HCT116 (cell line): ENCODE measurements around the gene ESYT3. TPM values are rescaled to one million over a fixed set of nuclear protein-coding genes. Genes with fewer than 3 reads are reported as not detected.

Experiments
- ATAC-seq: fragments of 200-7000 bp; cut with Tn5 transposase; 2 replicates; pipeline ENCODE4 v1.9.1; 2020; ENCODE audit warnings: mild to moderate bottlenecking, moderate library complexity
- BruUV-seq: library from RNA; stranded (reverse); fragments of 400-500 nt; replicated peaks from 2 replicates; lab custom pipeline; 2021; lab: Mats Ljungman, UMichigan
- CTCF ChIA-PET: fragments of 300-600 bp; sonication (Branson Sonifier 250); formaldehyde crosslinking; loops from one replicate; lab custom pipeline; 2021; ENCODE audit warnings: antibody characterized with exemption; lab: Charles Lee
- POLR2A ChIA-PET: fragments of 300-600, 350-600 bp; sonication (Branson Sonifier 250); formaldehyde crosslinking; loops from one replicate; lab custom pipeline; 2021; ENCODE audit warnings: antibody characterized with exemption; lab: Charles Lee
- RAD21 ChIA-PET, 2 experiments: fragments of 300-600 bp; sonication (Branson Sonifier 250); formaldehyde crosslinking; loops; one replicate each; lab custom pipeline; 2023; ENCODE audit warnings: low total read pairs in 2 of 2; ENCODE audit not compliant: uncharacterized antibody in 2 of 2, unreplicated experiment in 2 of 2, low non-redundant PET in 1 of 2; lab: Charles Lee
- DNase-seq: peaks from one replicate; pipeline ENCODE4 v3.0.0-alpha.2; 2010; ENCODE audit warnings: low read depth, low spot score
- H2AFZ ChIP-seq: fragments of 200-600 bp; shearing (Covaris generic), sonication (generic); 2 replicates; pipeline ENCODE4 v1.6.1; 2017; ENCODE audit warnings: low read depth, mixed run types, mixed read lengths, antibody characterized with exemption, low read length; ENCODE audit not compliant: poor library complexity, severe bottlenecking
- H3K27ac ChIP-seq: 2 replicates; pipeline ENCODE4 v1.5.1; 2012; ENCODE audit warnings: low read depth, low read length
- H3K27me3 ChIP-seq: fragments of 200-600 bp; sonication (generic); 2 replicates; pipeline ENCODE4 v1.6.1; 2016; ENCODE audit warnings: mixed run types, low read length, mixed read lengths; ENCODE audit not compliant: insufficient read depth
- H3K36me3 ChIP-seq, 2 experiments: fragments of 200-500 bp in 1 of 2; fragments of 200-600 bp in 1 of 2; sonication (Bioruptor generic) in 1 of 2; sonication (generic) in 1 of 2; 2 replicates each; pipeline versions ENCODE4 v1.5.1 to v1.6.1; 2014 to 2016; ENCODE audit warnings: low read length in 2 of 2, inconsistent platforms in 1 of 2, mixed read lengths in 1 of 2, mixed run types in 1 of 2; ENCODE audit not compliant: insufficient read depth in 2 of 2, control insufficient read depth in 1 of 2
- H3K4me1 ChIP-seq, 2 experiments: fragments of 200-600 bp in 1 of 2; sonication (generic) in 1 of 2; 2 replicates each; pipeline versions ENCODE4 v1.5.1 to v1.6.1; 2012 to 2017; ENCODE audit warnings: low read length in 2 of 2, inconsistent platforms in 1 of 2, mild to moderate bottlenecking in 1 of 2, mixed read lengths in 1 of 2, mixed run types in 1 of 2, moderate library complexity in 1 of 2; ENCODE audit not compliant: insufficient read depth in 2 of 2, control insufficient read depth in 1 of 2
- H3K4me2 ChIP-seq: fragments of 200-600 bp; sonication (generic); 2 replicates; pipeline ENCODE4 v1.6.1; 2017; ENCODE audit warnings: mixed run types, low read length, mixed read lengths
- H3K4me3 ChIP-seq, 2 experiments: fragments of 200-600 bp in 1 of 2; sonication (generic) in 1 of 2; replicated peaks in 1 of 2; 2 replicates each; pipeline ENCODE4 v1.5.1; 2011 to 2016; ENCODE audit warnings: low read length in 2 of 2, control low read depth in 1 of 2, low read depth in 1 of 2, mild to moderate bottlenecking in 1 of 2, mixed read lengths in 1 of 2, mixed run types in 1 of 2
- H3K79me2 ChIP-seq: fragments of 200-600 bp; sonication (generic); 2 replicates; pipeline ENCODE4 v1.6.1; 2017; ENCODE audit warnings: mild to moderate bottlenecking, mixed run types, low read length, moderate library complexity, mixed read lengths; ENCODE audit not compliant: insufficient read depth
- H3K9ac ChIP-seq: fragments of 200-600 bp; sonication (generic); 2 replicates; pipeline ENCODE4 v1.6.1; 2016; ENCODE audit warnings: low read length, mixed read lengths
- H3K9me2 ChIP-seq: fragments of 200-600 bp; sonication (generic), shearing (Covaris generic); 2 replicates; pipeline ENCODE4 v1.6.1; 2017; ENCODE audit warnings: mixed run types, mild to moderate bottlenecking, moderate library complexity; ENCODE audit not compliant: insufficient read depth
- H3K9me3 ChIP-seq, 2 experiments: fragments of 200-500 bp in 1 of 2; fragments of 200-600 bp in 1 of 2; sonication (Bioruptor generic) in 1 of 2; sonication (generic) in 1 of 2; 2 replicates each; pipeline ENCODE4 v1.6.1; 2014 to 2017; ENCODE audit warnings: low read length in 2 of 2, mixed read lengths in 2 of 2, inconsistent platforms in 1 of 2, low read depth in 1 of 2, mild to moderate bottlenecking in 1 of 2, mixed run types in 1 of 2, moderate library complexity in 1 of 2; ENCODE audit not compliant: control insufficient read depth in 1 of 2, insufficient read depth in 1 of 2
- H4K20me1 ChIP-seq: fragments of 200-600 bp; sonication (generic), shearing (Covaris generic); 2 replicates; pipeline ENCODE4 v1.6.1; 2017; ENCODE audit warnings: mixed run types, mild to moderate bottlenecking, moderate library complexity; ENCODE audit not compliant: insufficient read depth
- CBX3 ChIP-seq: IDR thresholded peaks from 2 replicates; pipeline ENCODE4 v1.6.1; 2012; ENCODE audit warnings: low read depth
- CEBPB ChIP-seq: IDR thresholded peaks from 2 replicates; pipeline ENCODE4 v1.6.1; 2012; ENCODE audit warnings: low read depth
- EGR1 ChIP-seq: IDR thresholded peaks from 2 replicates; pipeline ENCODE4 v1.6.1; 2012; ENCODE audit warnings: low read depth
- ELF1 ChIP-seq: IDR thresholded peaks from 2 replicates; pipeline ENCODE4 v1.6.1; 2012; ENCODE audit warnings: low read depth, borderline replicate concordance
- EZH2 ChIP-seq: fragments of 200-600 bp; sonication (generic); IDR thresholded peaks from 2 replicates; pipeline ENCODE4 v1.6.1; 2017; ENCODE audit warnings: antibody characterized with exemption, mixed run types
- EZH2phosphoT487 ChIP-seq: fragments of 200-600 bp; IDR thresholded peaks from 2 replicates; pipeline ENCODE4 v1.6.1; 2018; ENCODE audit warnings: antibody characterized with exemption, borderline replicate concordance
- FOSL1 ChIP-seq: IDR thresholded peaks from 2 replicates; pipeline ENCODE4 v1.6.1; 2012; ENCODE audit warnings: low read depth
- JUND ChIP-seq: IDR thresholded peaks from 2 replicates; pipeline ENCODE4 v1.6.1; 2012
- MAX ChIP-seq: IDR thresholded peaks from 2 replicates; pipeline ENCODE4 v1.6.1; 2012
- REST ChIP-seq: IDR thresholded peaks from 2 replicates; pipeline ENCODE4 v1.6.1; 2012; ENCODE audit warnings: low read depth
- SIN3A ChIP-seq: IDR thresholded peaks from 2 replicates; pipeline ENCODE4 v1.6.1; 2012; ENCODE audit warnings: low read depth
- SP1 ChIP-seq: IDR thresholded peaks from 2 replicates; pipeline ENCODE4 v1.6.1; 2012; ENCODE audit warnings: low read depth
- TCF7L2 ChIP-seq: IDR thresholded peaks from 2 replicates; pipeline ENCODE4 v1.7.0; 2011; ENCODE audit warnings: borderline replicate concordance, inconsistent platforms; ENCODE audit not compliant: insufficient read depth, insufficient read length; ENCODE audit errors: extremely low read depth
- intact Hi-C: fragments of 100-400 bp; cut with micrococcal nuclease; formaldehyde crosslinking; loops from 2 replicates; pipeline ENCODE4 v1.10.0; 2022
- total RNA-seq: library from RNA; stranded (reverse); gene quantifications from one replicate; pipeline ENCODE4 v1.2.1, GENCODE V29; 2021; ENCODE audit not compliant: unreplicated experiment

Gene ESYT3
- total RNA-seq, 1 experiment from 2014 or later = 0.05 TPM

GRCh38 chr3:138477120-138477519 is 42.7 kb downstream of the ESYT3 start (continued):
- TF ChIP-seq CEBPB (no peak), TCF7L2 (no peak), JUND (no peak)

GRCh38 chr3:138477801-138478200 is 43.4 kb downstream of the ESYT3 start:
- no TSS peak for BruUV-seq
- Histone ChIP-seq H2AFZ (no peak overlapping the region), H3K27ac (no peak overlapping the region), H3K4me3 (no peak overlapping the region), H4K20me1 (no peaks in the 10 kb centered on the region), H3K9ac (no peak overlapping the region), H3K27me3 (no peaks in the 10 kb centered on the region), H3K36me3 (no peaks in the 10 kb centered on the region), H3K4me1 (no peaks in the 10 kb centered on the region), H3K4me2 (no peak overlapping the region), H3K9me2 (no peaks in the 10 kb centered on the region), H3K9me3 (no peaks in the 10 kb centered on the region), H3K79me2 (no peaks in the 10 kb centered on the region)
- intact Hi-C loops = loop anchor here (2.0 to 10.0 kb wide), 3 partner anchors 217 to 847 kb away; no protein-coding TSS in a partner anchor
- ChIA-PET RAD21 (no interaction called here), POLR2A (no interaction called here), CTCF (interaction anchor here (2.2 kb wide), 1 partner anchor 438 kb away, joined by 8 read pairs; no protein-coding TSS in a partner anchor)
- ATAC-seq (no peak), DNase-seq (no peak)
- no peak for TF ChIP-seq FOSL1
- no peak for TF ChIP-seq SP1
- no peak for TF ChIP-seq SIN3A
- no peak for TF ChIP-seq EZH2
- no peak for TF ChIP-seq REST
- no peak for TF ChIP-seq CBX3
- no peak for TF ChIP-seq EZH2phosphoT487
- no peak for TF ChIP-seq MAX
- no peak for TF ChIP-seq ELF1
- no peak for TF ChIP-seq EGR1
